Neural crest cell (in vitro differentiated cells): ENCODE measurements around the gene NTM. TPM values are rescaled to one million over a fixed set of nuclear protein-coding genes. Genes with fewer than 3 reads are reported as not detected.

Source experiments
- DNase-seq: peaks from one replicate; pipeline ENCODE4 v3.0.0; 2021; ENCODE audit warnings: low read depth, mixed read lengths, low spot score
- H3K27ac Mint-ChIP-seq: one replicate; pipeline ENCODE4 v1.8.0; 2021; ENCODE audit warnings: mild to moderate bottlenecking, mixed read lengths; ENCODE audit not compliant: unreplicated experiment
- H3K27me3 Mint-ChIP-seq: 2 replicates; pipeline ENCODE4 v1.8.0; 2021; ENCODE audit warnings: low read depth, mild to moderate bottlenecking, mixed read lengths
- H3K36me3 Mint-ChIP-seq: 2 replicates; pipeline ENCODE4 v1.8.0; 2021; ENCODE audit warnings: low read depth, mild to moderate bottlenecking, mixed read lengths
- H3K4me1 Mint-ChIP-seq: 2 replicates; pipeline ENCODE4 v1.8.0; 2021; ENCODE audit warnings: mixed read lengths
- H3K4me3 Mint-ChIP-seq: one replicate; pipeline ENCODE4 v1.8.0; 2021; ENCODE audit warnings: mild to moderate bottlenecking, mixed read lengths
- H3K9me3 Mint-ChIP-seq: 2 replicates; pipeline ENCODE4 v1.8.0; 2021; ENCODE audit warnings: mixed read lengths
- CTCF ChIP-seq: fragments of 200-600 bp; sonication (generic); conservative IDR thresholded peaks from 2 replicates; pipeline ENCODE4 v1.5.0; 2021; ENCODE audit warnings: antibody characterized with exemption, mild to moderate bottlenecking
- total RNA-seq: library from RNA; stranded (reverse); gene quantifications from 2 replicates; pipeline ENCODE4 v1.2.1, GENCODE V29; 2021

Gene NTM
- total RNA-seq, 1 donor from 2014 or later = 11.3 TPM

DNA sequence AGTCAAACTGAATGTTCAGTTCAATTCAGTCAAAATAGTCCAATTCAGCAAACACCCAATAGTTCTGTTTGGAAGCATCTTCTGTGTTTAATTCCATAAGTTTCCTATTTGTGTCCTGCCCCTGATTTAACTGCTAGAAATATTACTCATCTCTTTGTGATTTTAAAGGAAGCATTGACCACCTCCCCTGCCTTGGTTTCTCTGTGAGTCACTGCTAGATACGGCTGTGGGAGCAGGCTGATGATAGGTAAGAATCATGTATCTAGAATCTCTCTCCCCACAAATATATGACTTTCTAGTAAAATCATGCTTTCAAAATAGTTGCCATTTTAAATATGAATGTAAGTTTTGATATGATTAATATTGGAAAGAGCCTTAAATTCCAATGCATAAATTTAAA lies 888.5 kb downstream of the NTM start:
- no peaks in the 10 kb centered on the region for H3K9me3 Mint-ChIP-seq
- no peak for DNase-seq
- TF ChIP-seq CTCF = no peak
- H3K4me3 Mint-ChIP-seq = no peak overlapping the region
- H3K4me1 Mint-ChIP-seq = peaks cover 3% of the 10 kb centered on the region
- H3K27ac Mint-ChIP-seq = no peak overlapping the region
- no peaks in the 10 kb centered on the region for H3K27me3 Mint-ChIP-seq
- H3K36me3 Mint-ChIP-seq = no peaks in the 10 kb centered on the region

- DNase-seq = no peak
- Mint-ChIP-seq H3K27me3 (no peaks in the 10 kb centered on the region), H3K36me3 (no peaks in the 10 kb centered on the region)
These were observed 890.2 kb downstream of the NTM start for GRCh38 chr11:132260636-132261035.

GRCh38 chr11:132263241-132263640 lies 892.8 kb downstream of the NTM start:
- Mint-ChIP-seq H3K4me3 (no peak overlapping the region), H3K4me1 (peaks cover 3% of the 10 kb centered on the region), H3K9me3 (no peaks in the 10 kb centered on the region), H3K27me3 (no peaks in the 10 kb centered on the region), H3K27ac (no peak overlapping the region), H3K36me3 (no peaks in the 10 kb centered on the region)
- TF ChIP-seq CTCF = no peak
- DNase-seq = no peak

More at GRCh38 chr11:132260636-132261035, 890.2 kb downstream of the NTM start:
- Mint-ChIP-seq H3K27ac (no peak overlapping the region), H3K9me3 (no peaks in the 10 kb centered on the region), H3K4me1 (peaks cover 3% of the 10 kb centered on the region), H3K4me3 (no peak overlapping the region)
- no peak for TF ChIP-seq CTCF

DNA sequence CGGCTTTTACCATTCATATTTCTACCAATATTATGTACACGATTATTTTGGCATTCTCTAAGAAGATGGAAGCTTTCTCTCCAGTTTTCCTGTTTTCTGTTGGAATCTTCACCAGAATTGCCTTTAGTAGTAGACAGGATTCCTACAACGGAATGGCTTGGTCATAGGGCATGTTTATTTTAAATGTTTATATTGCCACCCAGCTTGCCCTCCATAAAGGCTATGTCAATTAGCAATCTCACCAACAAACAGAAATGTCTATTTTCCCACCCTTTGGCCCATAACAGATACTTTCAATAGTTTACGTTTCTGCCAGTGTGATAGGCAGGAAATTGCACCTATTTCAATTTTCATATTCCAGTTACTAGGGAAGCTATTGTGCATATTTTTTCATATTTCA lies 893.5 kb downstream of the NTM start:
- Mint-ChIP-seq H3K27me3 (no peaks in the 10 kb centered on the region), H3K4me1 (peaks cover 3% of the 10 kb centered on the region), H3K27ac (no peak overlapping the region), H3K4me3 (no peak overlapping the region), H3K9me3 (no peaks in the 10 kb centered on the region), H3K36me3 (no peaks in the 10 kb centered on the region)
- DNase-seq = no peak
- TF ChIP-seq CTCF = no peak

- H3K27me3 Mint-ChIP-seq = no peaks in the 10 kb centered on the region
- TF ChIP-seq CTCF = no peak
- no peaks in the 10 kb centered on the region for H3K36me3 Mint-ChIP-seq
- no peaks in the 10 kb centered on the region for H3K9me3 Mint-ChIP-seq
- no peak for DNase-seq
- peaks cover 3% of the 10 kb centered on the region for H3K4me1 Mint-ChIP-seq
- no peak overlapping the region for H3K4me3 Mint-ChIP-seq
- no peak overlapping the region for H3K27ac Mint-ChIP-seq
These were observed 894.2 kb downstream of the NTM start for GRCh38 chr11:132264616-132265015.
